Ecto neural progenitor cell (in vitro differentiated cells): ENCODE data around the gene MTAP.
A peak's percentile ranks its signal among the peaks of the same experiment; 100 is the strongest.

Experiments used
- DNase-seq: peaks from one replicate; pipeline ENCODE4 v3.0.0-alpha.2; 2018; ENCODE audit warnings: low spot score

Gene MTAP

GRCh38 chr9:21804791-21805190 lies 2.4 kb downstream of the MTAP start:
- no peak for DNase-seq

DNA sequence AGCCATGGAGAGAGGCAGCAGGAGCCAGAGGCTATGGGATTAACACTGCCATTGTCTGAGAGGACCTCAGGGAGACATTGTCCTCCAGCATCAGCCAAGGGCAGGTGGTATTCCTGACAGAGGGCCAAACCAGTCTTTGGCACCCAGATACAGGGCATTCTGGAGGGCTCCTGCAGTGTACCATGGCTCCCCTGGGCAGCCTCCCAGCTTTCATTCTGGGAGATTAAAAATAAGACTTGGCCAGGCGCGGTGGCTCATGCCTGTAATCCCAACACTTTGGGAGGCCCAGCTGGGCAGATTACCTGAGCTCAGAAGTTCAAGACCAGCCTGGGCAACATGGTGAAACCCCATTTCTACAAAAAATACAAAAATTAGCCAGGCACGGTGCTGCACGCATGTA lies 4.2 kb downstream of the MTAP start:
- no peak for DNase-seq

GRCh38 chr9:21810388-21810787 lies 8.0 kb downstream of the MTAP start:
- no peak for DNase-seq

DNA sequence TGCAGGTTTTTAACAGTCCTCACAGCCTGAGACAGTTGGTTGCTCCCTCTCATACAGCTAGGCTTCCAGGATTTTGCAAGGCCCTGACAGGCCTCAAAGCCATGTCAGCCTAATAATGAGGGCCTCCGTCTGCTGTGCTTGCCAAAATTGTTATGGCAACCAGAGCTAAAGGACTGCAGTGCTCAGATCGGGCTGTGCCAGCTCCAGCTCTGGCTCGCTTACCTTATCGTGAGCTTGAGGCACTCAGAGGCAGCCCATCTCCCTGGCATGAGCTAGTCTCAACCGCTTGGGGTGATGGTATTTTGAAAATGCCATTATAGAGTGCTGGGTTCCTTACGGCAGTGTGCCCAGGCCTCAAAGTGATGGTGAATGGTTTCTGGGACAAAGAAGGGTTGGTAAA lies 8.4 kb downstream of the MTAP start:
- DNase-seq: no peak

DNA sequence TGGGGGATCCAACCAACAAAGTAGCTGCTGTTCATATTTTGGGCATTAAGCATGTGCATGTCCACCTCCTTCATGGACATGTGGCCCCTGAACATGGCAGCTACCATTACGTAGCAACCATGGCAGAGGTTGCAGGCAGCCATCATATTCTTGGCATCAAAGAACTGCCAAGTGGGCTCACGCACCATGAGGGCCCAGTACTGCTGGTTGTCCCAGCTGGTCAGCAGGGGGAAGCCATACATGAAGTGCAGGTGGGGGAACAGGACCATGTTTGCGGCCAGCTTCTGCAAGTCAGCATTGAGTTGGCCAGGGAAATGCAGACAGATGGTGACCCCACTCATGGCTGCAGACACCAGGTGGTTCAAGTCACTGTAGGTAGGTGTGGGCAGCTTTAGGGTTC lies 9.5 kb downstream of the MTAP start:
- no peak for DNase-seq

DNA sequence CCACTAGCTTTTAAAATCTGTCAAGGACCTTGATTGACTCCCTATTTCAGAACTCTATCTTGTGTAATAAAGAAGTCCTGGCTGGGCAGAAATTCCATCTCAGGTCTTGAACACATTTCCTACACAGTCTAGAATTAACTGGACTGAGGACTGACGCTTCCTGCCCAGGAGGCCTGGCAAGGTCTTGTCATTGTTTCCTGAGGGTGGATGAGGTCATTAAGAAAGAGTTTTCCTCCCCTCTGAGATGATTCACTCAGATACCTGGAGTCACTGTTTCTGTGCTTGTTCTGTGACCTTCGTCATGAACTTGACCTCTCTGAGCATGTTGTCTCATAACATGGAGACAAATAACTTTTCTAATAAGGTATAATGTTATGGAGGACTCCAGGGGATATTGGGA lies 10.0 kb downstream of the MTAP start:
- no peak for DNase-seq

- DNase-seq: peak; percentile 74
Observed at GRCh38 chr9:21812946-21813568, 10.6 kb downstream of the MTAP start.

- DNase-seq: no peak
Observed at GRCh38 chr9:21813575-21814473, 11.4 kb downstream of the MTAP start.

GRCh38 chr9:21815643-21816042 lies 13.2 kb downstream of the MTAP start:
- DNase-seq: no peak

DNA sequence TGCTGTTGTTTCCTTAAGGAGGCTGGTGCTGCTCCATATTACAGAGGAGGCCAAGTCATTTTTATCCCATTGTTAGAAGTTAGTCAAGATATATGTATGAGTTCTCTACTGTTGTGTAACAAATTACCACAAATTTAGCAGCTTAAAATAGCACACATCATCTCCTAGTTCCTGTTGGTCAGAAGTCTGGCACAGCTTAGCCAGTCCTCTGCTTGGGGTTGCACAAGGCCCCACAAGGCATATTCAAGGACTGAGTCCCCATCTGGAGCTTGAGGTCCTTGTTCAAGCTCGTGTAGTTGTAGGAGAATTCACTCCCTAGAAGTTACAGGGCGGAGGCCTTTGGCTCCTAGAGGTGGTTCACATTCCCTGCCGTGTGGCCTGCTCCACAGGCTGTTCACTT lies 14.7 kb downstream of the MTAP start:
- DNase-seq: no peak

GRCh38 chr9:21825637-21826036 lies 23.2 kb downstream of the MTAP start:
- no peak for DNase-seq

DNA sequence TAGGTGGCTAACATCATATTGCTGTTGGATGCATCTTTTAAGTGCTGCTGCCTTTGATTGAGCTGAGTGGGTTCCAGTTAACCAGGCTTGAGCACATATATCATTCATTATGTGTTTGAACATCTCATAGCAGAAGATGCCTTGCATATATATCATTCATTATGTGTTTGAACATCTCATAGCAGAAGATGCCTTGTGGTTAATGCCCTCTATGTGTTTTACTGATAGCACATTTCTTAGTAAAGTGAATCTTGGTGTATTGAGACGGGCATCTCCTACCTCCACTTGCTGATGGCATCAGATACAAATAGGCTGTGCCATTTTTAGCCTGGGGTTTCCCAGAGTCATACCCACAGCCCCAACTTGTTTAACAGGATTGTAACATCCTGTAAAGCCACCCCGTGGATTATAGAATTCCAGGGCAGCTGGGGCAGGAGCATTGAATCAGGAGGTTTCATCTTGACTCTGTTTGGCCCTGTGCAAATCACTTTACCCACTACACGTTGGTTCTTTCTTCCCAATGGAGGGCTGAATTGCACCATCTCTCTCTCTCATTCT lies 26.5 kb downstream of the MTAP start:
- no peak for DNase-seq

GRCh38 chr9:21830589-21830988 lies 28.2 kb downstream of the MTAP start:
- DNase-seq: no peak

DNA sequence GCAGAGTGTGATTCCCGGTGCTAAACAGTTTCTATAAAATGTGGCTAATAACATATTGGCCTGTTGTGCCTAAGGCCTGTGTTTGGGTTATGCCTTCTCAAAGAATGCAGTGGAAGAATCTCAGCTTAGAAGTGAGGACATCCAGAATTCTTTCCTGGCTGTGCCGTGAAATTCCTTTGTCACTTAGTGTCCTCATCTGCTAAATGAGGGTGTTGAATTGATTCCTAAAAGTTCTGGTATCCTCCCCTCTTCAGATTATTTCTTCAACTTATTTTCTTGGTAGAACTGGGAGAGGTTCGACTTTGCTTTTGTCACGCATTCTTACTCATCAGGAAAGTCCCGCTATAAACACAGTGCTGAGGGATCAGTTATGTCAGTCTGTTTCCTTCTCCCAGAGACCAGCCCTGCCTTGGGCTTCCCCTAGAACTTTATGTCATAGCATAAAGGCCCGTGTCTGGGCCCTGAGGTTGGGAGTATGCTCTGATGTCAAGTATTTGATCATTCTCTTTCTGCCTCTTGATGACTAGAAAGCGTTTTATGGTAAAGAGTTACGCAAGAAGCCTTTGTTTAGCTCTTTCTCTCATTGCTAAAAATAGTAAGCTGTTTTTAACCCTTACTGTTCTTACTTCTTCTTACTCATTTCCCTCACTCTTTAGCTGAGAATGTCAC lies 29.5 kb downstream of the MTAP start:
- DNase-seq: no peak

GRCh38 chr9:21833090-21833801 lies 30.8 kb downstream of the MTAP start:
- DNase-seq: no peak

GRCh38 chr9:21835121-21835520 lies 32.7 kb downstream of the MTAP start:
- DNase-seq: no peak

- DNase-seq: no peak
Observed at GRCh38 chr9:21836437-21837161, 34.2 kb downstream of the MTAP start.

DNA sequence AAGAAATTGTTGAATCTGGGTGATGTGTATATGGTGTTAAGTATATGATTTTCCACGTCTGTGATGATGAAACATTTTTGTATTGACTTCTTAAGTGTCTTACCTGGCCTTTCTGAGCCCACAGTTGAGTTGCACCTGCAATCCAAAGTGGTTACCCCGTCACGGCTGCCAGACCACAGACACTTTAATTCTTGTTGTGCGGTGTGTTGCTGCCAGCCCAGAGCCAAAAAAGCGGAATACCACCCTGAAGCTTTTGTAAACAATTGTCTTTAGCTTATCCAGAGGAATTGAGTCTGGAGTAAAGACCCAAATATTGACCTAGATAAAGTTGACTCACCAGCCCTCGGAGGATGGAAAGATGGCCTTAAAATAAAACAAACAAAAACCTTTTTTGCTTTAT lies 35.1 kb downstream of the MTAP start:
- no peak for DNase-seq

- no peak for DNase-seq
Observed at GRCh38 chr9:21840647-21841046, 38.2 kb downstream of the MTAP start.

DNA sequence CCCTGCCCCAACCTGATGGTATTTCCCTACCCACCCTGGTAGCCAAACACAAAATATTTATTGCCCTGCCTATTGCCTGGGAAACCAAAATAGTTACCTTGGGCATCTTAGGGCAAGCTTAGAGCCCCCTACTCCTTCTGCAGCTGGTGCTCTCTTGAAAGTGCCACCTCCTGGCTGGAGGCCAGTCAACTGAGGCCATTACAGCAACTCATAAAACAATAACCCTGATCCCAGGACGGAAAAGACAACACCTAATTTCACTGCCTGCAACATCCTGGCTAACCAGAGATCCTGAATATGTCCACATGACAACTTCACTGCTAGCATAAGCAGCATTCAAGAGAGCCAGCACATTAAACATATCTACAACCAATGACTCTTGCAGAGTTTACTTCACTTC lies 38.7 kb downstream of the MTAP start:
- no peak for DNase-seq

DNA sequence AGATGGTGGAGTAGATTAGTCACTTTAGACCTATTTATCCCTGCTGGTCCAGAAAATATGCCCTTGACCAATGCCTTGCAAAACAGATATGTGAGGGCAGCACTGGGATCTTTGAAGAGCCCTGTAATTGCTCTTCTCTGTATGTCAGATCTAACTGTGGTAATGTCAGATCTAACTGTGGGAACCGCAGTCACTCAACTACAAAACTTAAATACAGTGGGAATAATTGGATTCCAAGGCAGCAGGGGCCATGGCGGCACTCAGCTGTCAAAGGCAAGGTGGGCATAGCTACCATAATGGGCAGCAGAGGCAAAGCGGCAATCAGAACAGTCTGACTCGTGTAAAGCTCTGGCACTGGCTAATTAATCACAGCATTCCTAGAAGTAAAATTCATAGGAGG lies 46.2 kb downstream of the MTAP start:
- no peak for DNase-seq

GRCh38 chr9:21852754-21853153 lies 50.3 kb downstream of the MTAP start:
- DNase-seq: no peak
